ENCODE measurements around the gene RTN4. TPM values are rescaled to one million over a fixed set of nuclear protein-coding genes. Genes with fewer than 3 reads are reported as not detected.

Gene RTN4
- total RNA-seq, 2 donors from 2014 or later: 112 to 215 TPM

GRCh38 chr2:55089726-55090125 lies 39.5 kb upstream of the RTN4 start:
- Histone ChIP-seq H3K4me1 (no peaks in the 10 kb centered on the region), H3K27me3 (no peaks in the 10 kb centered on the region), H3K36me3 (replicated peaks in 1 of 2; ENCODE audit: insufficient read depth in 1 of 2, low read depth in 2 of 2) (no peaks in the 10 kb centered on the region), H3K4me3 (no peak overlapping the region), H3K27ac (no peak overlapping the region), H3K9me3 (no peaks in the 10 kb centered on the region)
- DNase-seq: no peak
- TF ChIP-seq CTCF (IDR thresholded peaks at IDR 0.05): no peak
- no peak for TF ChIP-seq POLR2A (IDR thresholded peaks at IDR 0.05)
- intact Hi-C loops (cut with DNase I): no loop called here
- ATAC-seq: no peak
- 78 to 95% methylated on average over 1 of the region's 1 CpG for WGBS, 2 donors

GRCh38 chr2:55088400-55088799 lies 38.1 kb upstream of the RTN4 start:
- DNase-seq: no peak
- H3K4me3 ChIP-seq: no peak overlapping the region
- intact Hi-C loops (cut with DNase I): no loop called here
- no peak overlapping the region for H3K27ac ChIP-seq
- H3K36me3 ChIP-seq (replicated peaks in 1 of 2; ENCODE audit: insufficient read depth in 1 of 2, low read depth in 2 of 2): no peaks in the 10 kb centered on the region
- H3K27me3 ChIP-seq: no peaks in the 10 kb centered on the region
- no peaks in the 10 kb centered on the region for H3K4me1 ChIP-seq
- no peak for ATAC-seq
- no peaks in the 10 kb centered on the region for H3K9me3 ChIP-seq
- WGBS, 2 donors: 92 to 93% methylated on average over 1 of the region's 1 CpG
- TF ChIP-seq CTCF (IDR thresholded peaks at IDR 0.05): no peak
- TF ChIP-seq POLR2A (IDR thresholded peaks at IDR 0.05): no peak

- intact Hi-C loops (cut with DNase I): no loop called here
- 72 to 78% methylated on average over 3 of the region's 3 CpGs for WGBS, 2 donors
Measured at GRCh38 chr2:55087936-55088335, 37.7 kb upstream of the RTN4 start.

GRCh38 chr2:55087501-55087900 lies 37.2 kb upstream of the RTN4 start:
- Histone ChIP-seq H3K4me1 (no peaks in the 10 kb centered on the region), H3K9me3 (no peaks in the 10 kb centered on the region), H3K36me3 (replicated peaks in 1 of 2; ENCODE audit: insufficient read depth in 1 of 2, low read depth in 2 of 2) (no peaks in the 10 kb centered on the region), H3K4me3 (no peak overlapping the region), H3K27ac (no peak overlapping the region), H3K27me3 (no peaks in the 10 kb centered on the region)
- intact Hi-C loops (cut with DNase I): no loop called here
- no peak for TF ChIP-seq CTCF (IDR thresholded peaks at IDR 0.05)
- no peak for TF ChIP-seq POLR2A (IDR thresholded peaks at IDR 0.05)
- DNase-seq: no peak
- ATAC-seq: no peak

More at GRCh38 chr2:55087936-55088335, 37.7 kb upstream of the RTN4 start:
- DNase-seq (no peak), ATAC-seq (no peak)
- no peaks in the 10 kb centered on the region for H3K9me3 ChIP-seq
- no peaks in the 10 kb centered on the region for H3K36me3 ChIP-seq (replicated peaks in 1 of 2; ENCODE audit: insufficient read depth in 1 of 2, low read depth in 2 of 2)
- no peaks in the 10 kb centered on the region for H3K4me1 ChIP-seq
- H3K27ac ChIP-seq: no peak overlapping the region
- H3K27me3 ChIP-seq: no peaks in the 10 kb centered on the region
- H3K4me3 ChIP-seq: no peak overlapping the region
- TF ChIP-seq CTCF (IDR thresholded peaks at IDR 0.05): no peak
- TF ChIP-seq POLR2A (IDR thresholded peaks at IDR 0.05): no peak

- no peaks in the 10 kb centered on the region for H3K36me3 ChIP-seq (replicated peaks in 1 of 2; ENCODE audit: insufficient read depth in 1 of 2, low read depth in 2 of 2)
- intact Hi-C loops (cut with DNase I): no loop called here
- H3K4me3 ChIP-seq: no peak overlapping the region
- DNase-seq (no peak), ATAC-seq (no peak)
- no peaks in the 10 kb centered on the region for H3K9me3 ChIP-seq
- TF ChIP-seq CTCF (IDR thresholded peaks at IDR 0.05) (no peak), POLR2A (IDR thresholded peaks at IDR 0.05) (no peak)
- H3K4me1 ChIP-seq: no peaks in the 10 kb centered on the region
- H3K27me3 ChIP-seq: no peaks in the 10 kb centered on the region
- 89 to 90% methylated on average over 5 of the region's 5 CpGs for WGBS, 2 donors
- no peak overlapping the region for H3K27ac ChIP-seq
Measured at GRCh38 chr2:55085113-55086040, 35.1 kb upstream of the RTN4 start.

Data from body of pancreas (tissue), 4 donors.